ENCODE measurements around the gene SLC39A5. TPM values are rescaled to one million over a fixed set of nuclear protein-coding genes. Genes with fewer than 3 reads are reported as not detected.

SLC39A5 gene
- total and polyA plus RNA-seq, 2 of the 13 experiments (the other 11 are each of a cell fraction or from before 2014, with no cell fraction given), result 59.7 to 101 TPM

- TF ChIP-seq MYC (CRISPR knock-in tag; IDR thresholded peaks at IDR 0.05; ENCODE audit: borderline replicate concordance), result peak; percentile 69
- no peak for TF ChIP-seq LBX2 (CRISPR knock-in tag; IDR thresholded peaks at IDR 0.05; ENCODE audit: borderline replicate concordance)
- TF ChIP-seq JDP2 (CRISPR knock-in tag; IDR thresholded peaks at IDR 0.05; ENCODE audit: borderline replicate concordance), result no peak
- TF ChIP-seq ZNF747 (CRISPR knock-in tag; IDR thresholded peaks at IDR 0.05; ENCODE audit: borderline replicate concordance), result peak; percentile 79; the same call in 1 of the 2 replicates
- TF ChIP-seq, protein P1, sequence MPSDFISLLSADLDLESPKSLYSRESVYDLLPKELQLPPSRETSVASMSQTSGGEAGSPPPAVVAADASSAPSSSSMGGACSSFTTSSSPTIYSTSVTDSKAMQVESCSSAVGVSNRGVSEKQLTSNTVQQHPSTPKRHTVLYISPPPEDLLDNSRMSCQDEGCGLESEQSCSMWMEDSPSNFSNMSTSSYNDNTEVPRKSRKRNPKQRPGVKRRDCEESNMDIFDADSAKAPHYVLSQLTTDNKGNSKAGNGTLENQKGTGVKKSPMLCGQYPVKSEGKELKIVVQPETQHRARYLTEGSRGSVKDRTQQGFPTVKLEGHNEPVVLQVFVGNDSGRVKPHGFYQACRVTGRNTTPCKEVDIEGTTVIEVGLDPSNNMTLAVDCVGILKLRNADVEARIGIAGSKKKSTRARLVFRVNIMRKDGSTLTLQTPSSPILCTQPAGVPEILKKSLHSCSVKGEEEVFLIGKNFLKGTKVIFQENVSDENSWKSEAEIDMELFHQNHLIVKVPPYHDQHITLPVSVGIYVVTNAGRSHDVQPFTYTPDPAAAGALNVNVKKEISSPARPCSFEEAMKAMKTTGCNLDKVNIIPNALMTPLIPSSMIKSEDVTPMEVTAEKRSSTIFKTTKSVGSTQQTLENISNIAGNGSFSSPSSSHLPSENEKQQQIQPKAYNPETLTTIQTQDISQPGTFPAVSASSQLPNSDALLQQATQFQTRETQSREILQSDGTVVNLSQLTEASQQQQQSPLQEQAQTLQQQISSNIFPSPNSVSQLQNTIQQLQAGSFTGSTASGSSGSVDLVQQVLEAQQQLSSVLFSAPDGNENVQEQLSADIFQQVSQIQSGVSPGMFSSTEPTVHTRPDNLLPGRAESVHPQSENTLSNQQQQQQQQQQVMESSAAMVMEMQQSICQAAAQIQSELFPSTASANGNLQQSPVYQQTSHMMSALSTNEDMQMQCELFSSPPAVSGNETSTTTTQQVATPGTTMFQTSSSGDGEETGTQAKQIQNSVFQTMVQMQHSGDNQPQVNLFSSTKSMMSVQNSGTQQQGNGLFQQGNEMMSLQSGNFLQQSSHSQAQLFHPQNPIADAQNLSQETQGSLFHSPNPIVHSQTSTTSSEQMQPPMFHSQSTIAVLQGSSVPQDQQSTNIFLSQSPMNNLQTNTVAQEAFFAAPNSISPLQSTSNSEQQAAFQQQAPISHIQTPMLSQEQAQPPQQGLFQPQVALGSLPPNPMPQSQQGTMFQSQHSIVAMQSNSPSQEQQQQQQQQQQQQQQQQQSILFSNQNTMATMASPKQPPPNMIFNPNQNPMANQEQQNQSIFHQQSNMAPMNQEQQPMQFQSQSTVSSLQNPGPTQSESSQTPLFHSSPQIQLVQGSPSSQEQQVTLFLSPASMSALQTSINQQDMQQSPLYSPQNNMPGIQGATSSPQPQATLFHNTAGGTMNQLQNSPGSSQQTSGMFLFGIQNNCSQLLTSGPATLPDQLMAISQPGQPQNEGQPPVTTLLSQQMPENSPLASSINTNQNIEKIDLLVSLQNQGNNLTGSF (CRISPR knock-in tag; IDR thresholded peaks at IDR 0.05), result peak; percentile 17; the same call in 1 of the 2 replicates
- TF ChIP-seq, protein P2, sequence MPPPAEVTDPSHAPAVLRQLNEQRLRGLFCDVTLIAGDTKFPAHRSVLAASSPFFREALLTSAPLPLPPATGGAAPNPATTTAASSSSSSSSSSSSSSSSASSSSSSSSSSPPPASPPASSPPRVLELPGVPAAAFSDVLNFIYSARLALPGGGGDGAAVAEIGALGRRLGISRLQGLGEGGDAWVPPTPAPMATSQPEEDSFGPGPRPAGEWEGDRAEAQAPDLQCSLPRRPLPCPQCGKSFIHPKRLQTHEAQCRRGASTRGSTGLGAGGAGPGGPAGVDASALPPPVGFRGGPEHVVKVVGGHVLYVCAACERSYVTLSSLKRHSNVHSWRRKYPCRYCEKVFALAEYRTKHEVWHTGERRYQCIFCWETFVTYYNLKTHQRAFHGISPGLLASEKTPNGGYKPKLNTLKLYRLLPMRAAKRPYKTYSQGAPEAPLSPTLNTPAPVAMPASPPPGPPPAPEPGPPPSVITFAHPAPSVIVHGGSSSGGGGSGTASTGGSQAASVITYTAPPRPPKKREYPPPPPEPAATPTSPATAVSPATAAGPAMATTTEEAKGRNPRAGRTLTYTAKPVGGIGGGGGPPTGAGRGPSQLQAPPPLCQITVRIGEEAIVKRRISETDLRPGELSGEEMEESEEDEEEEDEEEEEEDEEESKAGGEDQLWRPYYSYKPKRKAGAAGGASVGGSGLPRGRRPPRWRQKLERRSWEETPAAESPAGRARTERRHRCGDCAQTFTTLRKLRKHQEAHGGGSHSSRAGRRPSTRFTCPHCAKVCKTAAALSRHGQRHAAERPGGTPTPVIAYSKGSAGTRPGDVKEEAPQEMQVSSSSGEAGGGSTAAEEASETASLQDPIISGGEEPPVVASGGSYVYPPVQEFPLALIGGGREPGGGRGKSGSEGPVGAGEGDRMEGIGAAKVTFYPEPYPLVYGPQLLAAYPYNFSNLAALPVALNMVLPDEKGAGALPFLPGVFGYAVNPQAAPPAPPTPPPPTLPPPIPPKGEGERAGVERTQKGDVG (CRISPR knock-in tag; IDR thresholded peaks at IDR 0.05; ENCODE audit: borderline replicate concordance), result 0 out of 2 replicates have a peak, but pooled peaks have one; percentile 54
- peak; percentile 65 for TF ChIP-seq ZFP36L1 (CRISPR knock-in tag; IDR thresholded peaks at IDR 0.05)
- no peak for TF ChIP-seq EHMT2 (IDR thresholded peaks at IDR 0.05; ENCODE audit: borderline replicate concordance, low read depth, low read length)
- 0 out of 2 replicates have a peak, but pooled peaks have one; percentile 33 for TF ChIP-seq THYN1 (CRISPR knock-in tag; IDR thresholded peaks at IDR 0.05; ENCODE audit: borderline replicate concordance, low read depth)
- peak; percentile 41; the same call in 1 of the 2 replicates for TF ChIP-seq MTERF4 (CRISPR knock-in tag; IDR thresholded peaks at IDR 0.05)
- TF ChIP-seq ZNF136 (CRISPR knock-in tag; IDR thresholded peaks at IDR 0.05; ENCODE audit: low read depth), result peak; percentile 76; the same call in 1 of the 2 replicates
- no peak for TF ChIP-seq KLF15 (CRISPR knock-in tag; IDR thresholded peaks at IDR 0.05; ENCODE audit: borderline replicate concordance)
- no peak for TF ChIP-seq KLF13 (CRISPR knock-in tag; IDR thresholded peaks at IDR 0.05)
- no peak for TF ChIP-seq ZNF672 (CRISPR knock-in tag; IDR thresholded peaks at IDR 0.05)
- peak; percentile 52 for TF ChIP-seq CHD2 (IDR thresholded peaks at IDR 0.05; ENCODE audit: low read depth, low read length)
- peak; percentile 64; the same call in 1 of the 2 replicates for TF ChIP-seq ZNF839 (CRISPR knock-in tag; IDR thresholded peaks at IDR 0.05; ENCODE audit: borderline replicate concordance)
- TF ChIP-seq ZNF432 (CRISPR knock-in tag; IDR thresholded peaks at IDR 0.05; ENCODE audit: borderline replicate concordance), result no peak
Measured at GRCh38 chr12:56266693-56267442, 37.0 kb downstream of the SLC39A5 start, which contains the start of gene COQ10A (continued).

All from HepG2 (cell line).